ENCODE measurements around the gene EBF3. TPM values are rescaled to one million over a fixed set of nuclear protein-coding genes. Genes with fewer than 3 reads are reported as not detected.

Gene EBF3
- total RNA-seq, 1 experiment from 2014 or later, result 0.12 TPM

DNA sequence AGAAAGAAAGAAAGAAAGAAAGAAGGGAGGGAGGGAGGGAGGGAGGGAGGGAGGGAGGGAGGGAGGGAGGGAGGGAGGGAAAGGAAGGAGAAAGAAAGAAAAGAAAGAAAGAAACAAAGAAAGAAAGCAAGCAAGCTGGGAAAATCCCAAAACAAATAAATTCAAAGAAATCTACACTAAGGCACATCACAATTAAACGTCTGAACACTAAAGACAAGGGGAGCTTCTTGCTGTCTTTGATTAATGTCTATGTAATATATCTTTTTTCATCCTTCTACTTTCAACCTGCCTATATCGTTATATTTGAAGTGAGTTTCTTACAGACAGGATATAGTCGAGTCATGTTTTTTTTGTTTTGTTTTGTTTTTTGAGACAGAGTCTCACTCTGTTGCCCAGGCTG, 28.3 kb upstream of the EBF3 start:
- Histone ChIP-seq H3K9me2 (ENCODE audit: insufficient read depth) (no peaks in the 10 kb centered on the region), H2AFZ (ENCODE audit: low read depth, low read length, poor library complexity, severe bottlenecking) (no peak overlapping the region), H4K20me1 (ENCODE audit: insufficient read depth) (no peaks in the 10 kb centered on the region), H3K36me3 (ENCODE audit: control insufficient read depth in 1 of 2, insufficient read depth in 2 of 2, low read length in 2 of 2) (no peaks in the 10 kb centered on the region), H3K4me1 (ENCODE audit: control insufficient read depth in 1 of 2, insufficient read depth in 2 of 2, low read length in 2 of 2) (no peaks in the 10 kb centered on the region), H3K27me3 (ENCODE audit: insufficient read depth, low read length) (no peaks in the 10 kb centered on the region), H3K4me3 (replicated peaks in 1 of 2; ENCODE audit: low read depth in 1 of 2, low read length in 2 of 2) (no peak overlapping the region), H3K9ac (ENCODE audit: low read length) (no peak overlapping the region), H3K9me3 (ENCODE audit: control insufficient read depth in 1 of 2, insufficient read depth in 1 of 2, low read depth in 1 of 2, low read length in 2 of 2) (no peaks in the 10 kb centered on the region), H3K27ac (ENCODE audit: low read depth, low read length) (no peak overlapping the region), H3K4me2 (ENCODE audit: low read length) (no peak overlapping the region), H3K79me2 (ENCODE audit: insufficient read depth, low read length) (no peaks in the 10 kb centered on the region)
- POLR2A ChIA-PET, result no interaction called here
- DNase-seq (ENCODE audit: low read depth, low spot score) (no peak), ATAC-seq (no peak)
- intact Hi-C loops (cut with micrococcal nuclease), result no loop called here
- TF ChIP-seq, protein P1, sequence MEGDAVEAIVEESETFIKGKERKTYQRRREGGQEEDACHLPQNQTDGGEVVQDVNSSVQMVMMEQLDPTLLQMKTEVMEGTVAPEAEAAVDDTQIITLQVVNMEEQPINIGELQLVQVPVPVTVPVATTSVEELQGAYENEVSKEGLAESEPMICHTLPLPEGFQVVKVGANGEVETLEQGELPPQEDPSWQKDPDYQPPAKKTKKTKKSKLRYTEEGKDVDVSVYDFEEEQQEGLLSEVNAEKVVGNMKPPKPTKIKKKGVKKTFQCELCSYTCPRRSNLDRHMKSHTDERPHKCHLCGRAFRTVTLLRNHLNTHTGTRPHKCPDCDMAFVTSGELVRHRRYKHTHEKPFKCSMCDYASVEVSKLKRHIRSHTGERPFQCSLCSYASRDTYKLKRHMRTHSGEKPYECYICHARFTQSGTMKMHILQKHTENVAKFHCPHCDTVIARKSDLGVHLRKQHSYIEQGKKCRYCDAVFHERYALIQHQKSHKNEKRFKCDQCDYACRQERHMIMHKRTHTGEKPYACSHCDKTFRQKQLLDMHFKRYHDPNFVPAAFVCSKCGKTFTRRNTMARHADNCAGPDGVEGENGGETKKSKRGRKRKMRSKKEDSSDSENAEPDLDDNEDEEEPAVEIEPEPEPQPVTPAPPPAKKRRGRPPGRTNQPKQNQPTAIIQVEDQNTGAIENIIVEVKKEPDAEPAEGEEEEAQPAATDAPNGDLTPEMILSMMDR (IDR thresholded peaks at IDR 0.05 in 2 of 3, conservative IDR thresholded peaks at IDR 0.05 in 1 of 3; ENCODE audit: borderline replicate concordance in 1 of 3, insufficient read depth in 1 of 3, low read depth in 2 of 3, low read length in 2 of 3), result no peak
- TF ChIP-seq, protein P2, sequence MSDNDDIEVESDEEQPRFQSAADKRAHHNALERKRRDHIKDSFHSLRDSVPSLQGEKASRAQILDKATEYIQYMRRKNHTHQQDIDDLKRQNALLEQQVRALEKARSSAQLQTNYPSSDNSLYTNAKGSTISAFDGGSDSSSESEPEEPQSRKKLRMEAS (IDR thresholded peaks at IDR 0.05), result no peak
- TF ChIP-seq SP1 (IDR thresholded peaks at IDR 0.05; ENCODE audit: low read depth), result no peak
- CTCF ChIA-PET, result no interaction called here
- RAD21 ChIA-PET (ENCODE audit: low non-redundant PET in 1 of 2, low total read pairs in 2 of 2, uncharacterized antibody in 2 of 2, unreplicated experiment in 2 of 2), result no interaction called here
- no TSS peak for BruUV-seq (replicated peaks)

DNA sequence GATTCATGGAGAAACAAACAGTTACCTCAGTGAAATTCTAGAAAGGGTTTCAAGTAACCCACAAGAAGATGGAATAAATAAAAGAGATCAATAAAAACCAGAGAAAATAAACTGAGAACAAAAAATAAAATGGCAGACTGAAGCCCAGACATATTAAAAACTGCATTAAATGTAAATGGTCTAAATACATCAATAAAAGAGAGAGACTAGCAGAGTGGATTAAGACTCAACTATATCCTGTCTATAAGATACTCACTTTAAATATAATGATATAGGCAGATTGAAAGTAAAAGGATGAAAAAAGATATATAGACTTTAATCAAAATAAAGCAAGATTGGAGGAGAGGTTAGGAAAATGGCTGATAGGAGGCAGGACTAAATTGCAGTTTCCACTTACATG, 18.8 kb upstream of the EBF3 start:
- no peak overlapping the region for H3K9ac ChIP-seq (ENCODE audit: low read length)
- H3K9me3 ChIP-seq (ENCODE audit: control insufficient read depth in 1 of 2, insufficient read depth in 1 of 2, low read depth in 1 of 2, low read length in 2 of 2), result no peaks in the 10 kb centered on the region
- H2AFZ ChIP-seq (ENCODE audit: low read depth, low read length, poor library complexity, severe bottlenecking), result no peak overlapping the region
- H3K4me1 ChIP-seq (ENCODE audit: control insufficient read depth in 1 of 2, insufficient read depth in 2 of 2, low read length in 2 of 2), result no peaks in the 10 kb centered on the region
- CTCF ChIA-PET, result no interaction called here
- no peaks in the 10 kb centered on the region for H4K20me1 ChIP-seq (ENCODE audit: insufficient read depth)
- RAD21 ChIA-PET (ENCODE audit: low non-redundant PET in 1 of 2, low total read pairs in 2 of 2, uncharacterized antibody in 2 of 2, unreplicated experiment in 2 of 2), result no interaction called here
- no peaks in the 10 kb centered on the region for H3K9me2 ChIP-seq (ENCODE audit: insufficient read depth)
- no TSS peak for BruUV-seq (replicated peaks)
- no peak overlapping the region for H3K4me2 ChIP-seq (ENCODE audit: low read length)
- DNase-seq (ENCODE audit: low read depth, low spot score) (no peak), ATAC-seq (no peak)
- intact Hi-C loops (cut with micrococcal nuclease), result no loop called here
- H3K36me3 ChIP-seq (ENCODE audit: control insufficient read depth in 1 of 2, insufficient read depth in 2 of 2, low read length in 2 of 2), result no peaks in the 10 kb centered on the region
- H3K27ac ChIP-seq (ENCODE audit: low read depth, low read length), result no peak overlapping the region
- no peaks in the 10 kb centered on the region for H3K79me2 ChIP-seq (ENCODE audit: insufficient read depth, low read length)
- H3K27me3 ChIP-seq (ENCODE audit: insufficient read depth, low read length), result no peaks in the 10 kb centered on the region
- POLR2A ChIA-PET, result no interaction called here
- H3K4me3 ChIP-seq (replicated peaks in 1 of 2; ENCODE audit: low read depth in 1 of 2, low read length in 2 of 2), result no peak overlapping the region
- TF ChIP-seq CEBPB (IDR thresholded peaks at IDR 0.05; ENCODE audit: low read depth), result no peak
- no peak for TF ChIP-seq ZNF274 (IDR thresholded peaks at IDR 0.05; ENCODE audit: low read depth, low read length)
- no peak for TF ChIP-seq RAD21 (IDR thresholded peaks at IDR 0.05; ENCODE audit: low read depth)
- no peak for TF ChIP-seq ELF1 (IDR thresholded peaks at IDR 0.05; ENCODE audit: borderline replicate concordance, low read depth)
- TF ChIP-seq POLR2AphosphoS5 (IDR thresholded peaks at IDR 0.05; ENCODE audit: low read depth, low read length), result no peak
- TF ChIP-seq EGR1 (IDR thresholded peaks at IDR 0.05; ENCODE audit: low read depth), result no peak
- TF ChIP-seq, protein P3, sequence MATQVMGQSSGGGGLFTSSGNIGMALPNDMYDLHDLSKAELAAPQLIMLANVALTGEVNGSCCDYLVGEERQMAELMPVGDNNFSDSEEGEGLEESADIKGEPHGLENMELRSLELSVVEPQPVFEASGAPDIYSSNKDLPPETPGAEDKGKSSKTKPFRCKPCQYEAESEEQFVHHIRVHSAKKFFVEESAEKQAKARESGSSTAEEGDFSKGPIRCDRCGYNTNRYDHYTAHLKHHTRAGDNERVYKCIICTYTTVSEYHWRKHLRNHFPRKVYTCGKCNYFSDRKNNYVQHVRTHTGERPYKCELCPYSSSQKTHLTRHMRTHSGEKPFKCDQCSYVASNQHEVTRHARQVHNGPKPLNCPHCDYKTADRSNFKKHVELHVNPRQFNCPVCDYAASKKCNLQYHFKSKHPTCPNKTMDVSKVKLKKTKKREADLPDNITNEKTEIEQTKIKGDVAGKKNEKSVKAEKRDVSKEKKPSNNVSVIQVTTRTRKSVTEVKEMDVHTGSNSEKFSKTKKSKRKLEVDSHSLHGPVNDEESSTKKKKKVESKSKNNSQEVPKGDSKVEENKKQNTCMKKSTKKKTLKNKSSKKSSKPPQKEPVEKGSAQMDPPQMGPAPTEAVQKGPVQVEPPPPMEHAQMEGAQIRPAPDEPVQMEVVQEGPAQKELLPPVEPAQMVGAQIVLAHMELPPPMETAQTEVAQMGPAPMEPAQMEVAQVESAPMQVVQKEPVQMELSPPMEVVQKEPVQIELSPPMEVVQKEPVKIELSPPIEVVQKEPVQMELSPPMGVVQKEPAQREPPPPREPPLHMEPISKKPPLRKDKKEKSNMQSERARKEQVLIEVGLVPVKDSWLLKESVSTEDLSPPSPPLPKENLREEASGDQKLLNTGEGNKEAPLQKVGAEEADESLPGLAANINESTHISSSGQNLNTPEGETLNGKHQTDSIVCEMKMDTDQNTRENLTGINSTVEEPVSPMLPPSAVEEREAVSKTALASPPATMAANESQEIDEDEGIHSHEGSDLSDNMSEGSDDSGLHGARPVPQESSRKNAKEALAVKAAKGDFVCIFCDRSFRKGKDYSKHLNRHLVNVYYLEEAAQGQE (IDR thresholded peaks at IDR 0.05; ENCODE audit: low read depth), result no peak
- TF ChIP-seq, protein P4, sequence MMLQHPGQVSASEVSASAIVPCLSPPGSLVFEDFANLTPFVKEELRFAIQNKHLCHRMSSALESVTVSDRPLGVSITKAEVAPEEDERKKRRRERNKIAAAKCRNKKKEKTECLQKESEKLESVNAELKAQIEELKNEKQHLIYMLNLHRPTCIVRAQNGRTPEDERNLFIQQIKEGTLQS (IDR thresholded peaks at IDR 0.05), result no peak
- TF ChIP-seq POLR2A (IDR thresholded peaks at IDR 0.05; ENCODE audit: borderline replicate concordance, extremely low read depth, insufficient read depth, insufficient read length), result no peak
- TF ChIP-seq, protein P1 (IDR thresholded peaks at IDR 0.05 in 2 of 3, conservative IDR thresholded peaks at IDR 0.05 in 1 of 3; ENCODE audit: borderline replicate concordance in 1 of 3, insufficient read depth in 1 of 3, low read depth in 2 of 3, low read length in 2 of 3), result no peak
- TF ChIP-seq, protein P2 (IDR thresholded peaks at IDR 0.05), result no peak

Measured in HCT116 (cell line).